Mammary epithelial cell (primary cell): ENCODE data around the gene EMILIN3.

Experiments used
- EZH2 ChIP-seq: IDR thresholded peaks from 2 replicates; pipeline ENCODE4 v1.6.1; 2012; ENCODE audit warnings: low read length, inconsistent platforms, borderline replicate concordance
- TF ChIP-seq, protein P1 (sequence below), 2 donors: IDR thresholded peaks in 1 of 2; conservative IDR thresholded peaks in 1 of 2; 2 replicates each; pipeline ENCODE4 v1.5.1; 2011 to 2012; ENCODE audit warnings: inconsistent platforms in 2 of 2, low read length in 2 of 2, mild to moderate bottlenecking in 2 of 2, control low read depth in 1 of 2, low read depth in 1 of 2; ENCODE audit not compliant: insufficient read depth in 1 of 2; ENCODE audit errors: extremely low read depth in 1 of 2

DNA sequence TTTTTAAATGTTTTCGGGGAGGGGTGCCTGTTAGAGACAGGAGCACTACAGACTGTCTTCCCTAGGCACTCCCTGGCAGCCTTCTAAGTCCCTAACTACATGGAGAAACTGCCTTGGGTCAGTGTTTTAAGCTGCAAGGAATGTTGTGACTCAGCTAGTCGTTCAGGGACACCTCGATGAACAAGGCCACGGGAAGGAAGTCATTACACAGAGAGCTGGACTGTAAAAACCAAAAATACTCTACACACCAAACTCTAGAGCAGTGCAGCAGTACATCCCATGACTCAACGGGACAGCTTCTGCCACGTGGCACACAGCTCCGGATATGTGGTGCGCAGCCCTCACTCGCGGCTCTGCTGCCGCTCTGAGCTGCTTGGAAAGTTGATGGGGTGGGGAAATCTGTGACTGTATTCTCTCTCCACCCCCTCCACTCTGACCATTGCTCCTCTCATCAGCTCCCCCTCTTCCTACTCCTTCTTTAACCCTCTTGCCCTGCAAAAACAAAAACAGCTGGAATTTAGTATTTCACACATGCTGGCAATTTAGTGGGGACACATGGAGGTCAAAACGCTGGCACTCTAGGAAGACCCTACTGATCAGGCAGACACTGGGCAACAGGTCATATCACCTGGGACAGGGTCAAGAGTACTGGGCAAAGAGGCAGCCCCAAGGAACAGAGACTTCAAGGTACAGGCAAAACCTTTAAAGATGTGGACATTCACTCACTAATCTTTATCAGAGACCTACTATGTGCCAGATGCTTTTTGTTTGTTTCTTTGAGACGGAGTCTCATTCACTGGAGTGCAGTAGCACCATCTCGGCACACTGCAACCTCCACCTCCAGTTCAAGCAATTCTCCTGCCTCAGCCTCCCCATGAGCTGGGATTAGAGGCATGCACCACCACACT, 36.9 kb downstream of the EMILIN3 start:
- TF ChIP-seq, protein P1, sequence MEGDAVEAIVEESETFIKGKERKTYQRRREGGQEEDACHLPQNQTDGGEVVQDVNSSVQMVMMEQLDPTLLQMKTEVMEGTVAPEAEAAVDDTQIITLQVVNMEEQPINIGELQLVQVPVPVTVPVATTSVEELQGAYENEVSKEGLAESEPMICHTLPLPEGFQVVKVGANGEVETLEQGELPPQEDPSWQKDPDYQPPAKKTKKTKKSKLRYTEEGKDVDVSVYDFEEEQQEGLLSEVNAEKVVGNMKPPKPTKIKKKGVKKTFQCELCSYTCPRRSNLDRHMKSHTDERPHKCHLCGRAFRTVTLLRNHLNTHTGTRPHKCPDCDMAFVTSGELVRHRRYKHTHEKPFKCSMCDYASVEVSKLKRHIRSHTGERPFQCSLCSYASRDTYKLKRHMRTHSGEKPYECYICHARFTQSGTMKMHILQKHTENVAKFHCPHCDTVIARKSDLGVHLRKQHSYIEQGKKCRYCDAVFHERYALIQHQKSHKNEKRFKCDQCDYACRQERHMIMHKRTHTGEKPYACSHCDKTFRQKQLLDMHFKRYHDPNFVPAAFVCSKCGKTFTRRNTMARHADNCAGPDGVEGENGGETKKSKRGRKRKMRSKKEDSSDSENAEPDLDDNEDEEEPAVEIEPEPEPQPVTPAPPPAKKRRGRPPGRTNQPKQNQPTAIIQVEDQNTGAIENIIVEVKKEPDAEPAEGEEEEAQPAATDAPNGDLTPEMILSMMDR (conservative IDR thresholded peaks at IDR 0.05 in 1 of 2, IDR thresholded peaks at IDR 0.05 in 1 of 2; ENCODE audit: extremely low read depth in 1 of 2, insufficient read depth in 1 of 2, low read depth in 1 of 2, low read length in 2 of 2), result no peak
- no peak for TF ChIP-seq EZH2
